ENCODE data around the gene NOMO2.
"Not testable (repeated sequence)": the region's sequence is repeated elsewhere in the genome, so short reads cannot be mapped to it uniquely, and the experiment has no call there.

The NOMO2 gene

DNA sequence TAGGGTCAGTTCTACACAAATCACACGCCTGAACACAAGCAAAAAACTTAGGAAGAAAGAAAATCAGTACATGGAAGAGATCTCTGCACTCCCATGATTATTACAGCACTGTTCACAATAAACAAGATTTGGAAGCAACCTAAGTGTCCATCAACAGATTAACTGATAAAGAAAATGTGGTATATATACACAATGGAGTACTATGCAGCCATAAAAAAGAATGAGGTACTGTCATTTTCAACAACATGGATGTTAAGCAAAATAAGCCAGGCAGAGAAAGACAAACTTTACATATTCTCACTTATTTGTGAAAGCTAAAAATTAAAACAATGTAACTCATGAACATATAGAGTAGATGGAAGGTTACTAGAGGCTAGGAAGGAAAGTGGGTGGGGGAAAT is 16.0 kb upstream of the NOMO2 start:
- not testable (repeated sequence) for DNase-seq (ENCODE audit: low read depth)

DNA sequence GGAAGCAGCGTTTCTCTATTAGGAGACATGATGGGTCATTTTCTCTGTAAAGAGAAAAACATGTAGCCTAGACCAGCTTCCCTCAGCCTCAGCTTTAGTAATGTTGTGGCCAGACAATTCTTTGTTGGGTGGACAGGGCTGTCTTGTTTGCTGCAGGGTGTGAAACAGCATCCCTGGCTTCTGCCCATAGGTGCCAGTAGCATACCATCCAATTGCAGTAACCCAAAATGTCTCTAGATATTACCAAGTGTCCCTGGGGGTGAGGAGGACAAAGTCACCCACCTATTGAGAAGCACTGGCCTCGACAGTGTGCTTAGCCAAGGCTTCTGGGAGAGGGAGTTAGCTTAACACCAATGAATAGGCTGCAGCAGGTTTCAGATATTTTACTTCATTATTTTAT is 14.0 kb upstream of the NOMO2 start:
- DNase-seq (ENCODE audit: low read depth) = not testable (repeated sequence)

DNA sequence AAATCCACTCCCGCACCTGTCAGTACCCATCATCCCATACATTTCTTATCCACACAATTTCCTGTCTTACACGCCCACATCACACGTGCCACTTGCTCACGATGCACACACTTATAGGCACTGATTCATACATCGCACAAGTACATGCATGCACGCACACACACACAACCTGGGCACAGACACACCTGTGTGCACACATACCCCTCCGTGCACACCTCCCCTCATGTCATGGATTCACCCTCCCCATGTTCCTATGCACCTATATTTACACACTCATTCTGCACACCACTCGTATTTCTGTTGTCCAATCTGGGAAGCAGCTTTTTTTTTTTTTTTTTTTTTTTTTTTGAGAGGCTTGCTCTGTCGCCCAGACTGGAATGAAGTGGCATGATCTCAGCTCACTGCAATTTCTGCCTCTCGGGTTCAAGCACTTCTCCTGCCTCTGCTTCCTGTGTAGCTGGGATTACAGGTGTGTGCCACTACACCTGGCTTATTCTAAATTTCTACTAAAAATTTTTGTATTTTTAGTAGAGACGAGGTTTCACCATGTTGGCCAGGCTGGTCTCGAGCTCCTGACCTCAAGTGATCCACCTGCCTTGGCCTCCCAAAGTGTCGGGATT is 13.5 kb upstream of the NOMO2 start:
- not testable (repeated sequence) for DNase-seq (ENCODE audit: low read depth)

DNA sequence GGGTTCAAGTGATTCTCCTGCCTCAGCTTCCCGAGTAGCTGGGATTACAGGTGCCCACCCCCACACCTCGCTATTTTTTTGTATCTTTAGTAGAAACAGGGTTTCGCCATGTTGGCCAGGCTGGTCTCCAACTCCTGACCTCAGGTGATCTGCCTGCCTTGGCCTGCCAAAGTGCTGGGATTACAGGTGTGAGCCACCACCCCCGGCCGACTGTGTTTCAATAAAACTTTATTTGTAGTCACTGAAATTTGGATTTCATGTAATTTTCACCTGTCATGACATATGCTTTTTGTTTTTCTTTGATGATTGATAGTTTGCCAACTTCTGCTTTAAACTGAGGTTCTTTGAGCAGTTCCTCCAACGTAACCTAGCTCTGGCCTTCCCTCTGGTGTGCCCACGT is 12.0 kb upstream of the NOMO2 start:
- not testable (repeated sequence) for DNase-seq (ENCODE audit: low read depth)

DNA sequence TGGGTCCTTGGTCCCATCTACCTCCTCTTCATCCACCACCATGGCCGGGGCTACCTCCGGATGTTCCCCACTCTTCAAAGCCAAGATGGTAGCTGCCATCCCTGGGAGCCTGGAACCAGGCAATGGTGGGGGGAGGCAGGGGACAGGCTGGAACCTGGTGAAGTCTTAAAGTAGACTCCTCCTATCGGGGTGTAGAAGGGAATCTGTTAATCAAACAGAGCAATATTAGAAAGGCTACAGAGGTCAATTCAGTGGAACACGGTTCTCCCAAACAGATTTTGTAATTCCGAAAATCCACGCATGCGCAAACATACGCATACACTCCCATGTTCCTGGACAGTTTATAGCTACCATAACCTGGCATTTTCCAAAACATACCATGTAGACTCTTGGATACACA is 11.1 kb upstream of the NOMO2 start:
- DNase-seq (ENCODE audit: low read depth) = not testable (repeated sequence)

DNA sequence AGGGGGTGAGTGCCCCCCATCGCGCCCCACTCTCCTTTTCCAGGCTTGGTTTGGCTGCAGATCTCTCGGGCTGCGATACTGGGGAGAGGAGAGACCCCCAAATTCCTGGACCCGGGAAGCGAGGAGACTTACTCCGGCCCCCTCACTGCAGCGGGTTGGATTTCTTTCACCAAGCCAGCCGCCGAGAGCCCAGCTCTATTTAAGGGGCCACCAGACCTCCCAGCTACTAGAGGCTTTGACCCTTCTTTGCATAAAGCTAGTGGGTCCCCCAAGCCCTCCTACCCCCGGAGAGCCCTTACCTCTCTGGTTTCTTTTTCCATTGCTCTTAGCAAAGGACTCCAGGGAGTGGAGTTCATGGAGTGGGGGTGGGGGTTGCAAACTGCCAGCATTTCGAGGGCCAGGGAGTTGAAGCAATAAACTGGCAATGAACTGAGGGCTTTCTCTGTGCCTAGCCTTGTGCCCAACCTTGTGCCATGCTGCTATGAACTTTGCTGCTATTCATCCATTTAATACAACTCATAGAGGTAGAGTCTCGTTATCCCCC is 9.5 kb upstream of the NOMO2 start:
- DNase-seq (ENCODE audit: low read depth) = not testable (repeated sequence)

DNA sequence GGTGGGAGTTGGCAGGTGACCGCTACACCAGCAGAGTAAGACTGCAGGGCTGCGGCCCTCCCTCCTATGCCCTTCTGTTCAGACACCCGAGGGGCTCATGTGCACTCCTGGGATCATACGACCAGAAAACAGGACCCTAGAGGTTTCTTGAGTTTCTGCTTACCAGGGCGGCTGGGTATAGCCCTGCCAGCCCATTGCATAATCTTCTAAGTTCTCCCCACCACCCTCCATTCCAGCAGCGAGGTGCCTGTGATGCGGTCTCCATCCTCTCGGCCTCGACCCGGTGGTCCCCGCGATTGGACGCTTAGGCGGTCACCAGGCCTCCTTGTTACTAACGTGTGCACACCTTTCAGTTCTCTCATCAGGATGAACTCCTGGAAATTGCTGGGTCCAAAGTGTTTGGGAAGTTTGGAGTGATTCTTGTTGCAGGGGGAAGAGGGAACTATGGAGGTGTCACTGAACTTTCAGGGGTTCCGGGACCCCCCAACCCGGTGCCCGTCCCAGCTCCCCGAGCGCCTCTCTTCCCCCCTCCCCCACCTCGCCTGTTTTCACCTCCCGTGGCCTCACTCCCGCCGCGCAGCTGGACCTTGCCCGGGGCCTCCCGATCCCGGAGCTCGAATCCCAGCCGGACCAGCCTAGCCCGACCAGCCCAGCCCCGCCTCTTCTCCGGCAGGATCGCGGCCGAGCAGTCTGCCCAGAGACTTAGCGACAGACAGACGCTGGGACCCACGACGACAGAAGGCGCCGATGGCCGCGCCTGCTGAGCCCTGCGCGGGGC is 8.8 kb upstream of the NOMO2 start:
- DNase-seq (ENCODE audit: low read depth) = not testable (repeated sequence)

DNA sequence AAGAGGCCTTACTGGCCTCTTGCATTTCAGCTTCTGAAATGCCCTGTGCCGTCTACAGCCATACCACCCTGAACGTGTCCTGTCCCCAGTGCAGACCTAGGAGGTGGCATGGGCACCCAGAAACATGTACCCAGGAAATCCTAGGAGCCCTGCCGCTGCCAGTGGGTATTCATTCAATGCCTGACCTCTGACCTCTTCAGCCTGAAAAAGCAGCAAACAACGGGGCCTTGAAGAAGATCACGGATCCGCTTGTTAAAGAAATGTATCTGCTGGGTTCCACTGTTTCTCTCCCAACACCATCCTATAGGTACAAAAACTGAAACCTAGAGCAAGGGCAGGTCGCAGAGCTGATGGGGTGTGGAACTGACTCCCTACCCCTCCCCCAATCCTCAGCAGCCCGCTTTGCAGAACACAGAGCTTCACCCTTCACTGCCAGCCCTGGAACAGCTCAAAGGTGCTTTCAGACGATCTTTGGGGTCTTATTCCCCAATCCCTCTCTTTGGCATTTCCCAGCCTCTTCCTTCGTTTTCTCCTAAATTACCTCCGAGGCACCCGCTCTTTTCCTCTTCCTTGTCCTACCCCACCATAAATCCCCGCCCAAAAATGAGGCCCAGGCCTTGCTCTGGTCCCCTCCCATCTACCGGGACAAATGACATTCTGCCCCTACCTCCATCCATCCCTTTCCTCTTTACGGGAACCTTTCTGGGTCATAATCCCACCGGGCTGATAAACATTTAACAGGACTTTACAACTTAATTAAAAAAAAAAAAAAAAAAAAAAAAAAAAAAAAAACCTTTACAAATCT is 1.3 kb downstream of the NOMO2 start:
- not testable (repeated sequence) for DNase-seq (ENCODE audit: low read depth)

DNA sequence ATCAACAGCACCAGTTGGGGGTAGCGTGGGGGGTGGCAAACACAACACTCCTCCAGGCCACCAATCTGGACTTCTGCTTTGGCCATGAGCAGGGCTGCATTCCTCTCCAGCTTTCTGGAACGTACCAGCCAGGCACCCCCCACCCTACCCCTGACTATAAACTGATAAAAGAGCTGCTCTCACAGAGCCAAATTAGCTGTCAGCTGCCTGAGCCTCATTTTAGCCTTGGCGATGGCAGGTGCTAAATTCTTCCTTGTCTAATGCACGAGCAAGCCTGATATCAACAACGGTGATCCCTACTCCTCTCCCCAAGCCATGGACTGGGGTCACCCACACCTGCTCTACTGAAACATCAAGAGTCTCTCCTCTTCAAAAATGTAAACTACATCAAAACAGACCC is 8.2 kb downstream of the NOMO2 start:
- not testable (repeated sequence) for DNase-seq (ENCODE audit: low read depth)

DNA sequence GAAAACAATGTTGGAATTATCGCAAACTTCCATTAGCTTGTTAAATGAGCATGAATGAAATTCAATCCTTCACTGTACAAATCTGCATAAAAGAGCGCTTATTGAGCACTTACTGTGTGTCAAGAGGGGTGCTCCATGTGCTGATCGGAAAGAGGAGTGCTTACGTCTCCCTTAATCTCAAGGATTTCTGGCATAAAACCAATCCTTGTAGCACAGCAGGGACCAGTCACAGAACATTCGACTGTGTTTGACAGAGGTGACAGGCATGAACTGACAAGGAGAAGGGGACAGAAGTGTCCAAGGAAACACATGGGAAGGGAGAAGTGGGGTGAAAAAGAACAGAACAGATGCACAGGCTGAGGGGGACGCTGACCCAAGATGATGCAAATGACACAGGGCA is 14.5 kb downstream of the NOMO2 start:
- DNase-seq (ENCODE audit: low read depth) = not testable (repeated sequence)

DNA sequence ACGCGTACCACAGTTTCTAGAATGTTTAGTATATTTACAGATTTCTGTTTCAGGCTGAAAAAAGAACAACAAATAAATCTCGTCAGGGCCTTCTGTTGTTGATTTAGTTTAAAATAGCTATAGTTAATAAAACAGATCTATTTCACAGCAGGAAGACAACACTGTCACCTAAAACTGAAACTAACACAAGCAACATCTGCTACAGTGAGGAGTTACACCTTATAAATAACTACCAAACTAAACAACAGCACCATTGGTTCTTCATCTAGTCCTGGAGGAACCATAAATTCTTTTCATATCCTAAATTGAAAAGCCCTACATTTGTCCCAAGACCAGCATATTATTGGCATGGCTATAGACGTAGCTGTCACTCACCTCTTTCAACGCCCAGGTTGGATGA is 15.0 kb downstream of the NOMO2 start:
- DNase-seq (ENCODE audit: low read depth) = not testable (repeated sequence)

DNA sequence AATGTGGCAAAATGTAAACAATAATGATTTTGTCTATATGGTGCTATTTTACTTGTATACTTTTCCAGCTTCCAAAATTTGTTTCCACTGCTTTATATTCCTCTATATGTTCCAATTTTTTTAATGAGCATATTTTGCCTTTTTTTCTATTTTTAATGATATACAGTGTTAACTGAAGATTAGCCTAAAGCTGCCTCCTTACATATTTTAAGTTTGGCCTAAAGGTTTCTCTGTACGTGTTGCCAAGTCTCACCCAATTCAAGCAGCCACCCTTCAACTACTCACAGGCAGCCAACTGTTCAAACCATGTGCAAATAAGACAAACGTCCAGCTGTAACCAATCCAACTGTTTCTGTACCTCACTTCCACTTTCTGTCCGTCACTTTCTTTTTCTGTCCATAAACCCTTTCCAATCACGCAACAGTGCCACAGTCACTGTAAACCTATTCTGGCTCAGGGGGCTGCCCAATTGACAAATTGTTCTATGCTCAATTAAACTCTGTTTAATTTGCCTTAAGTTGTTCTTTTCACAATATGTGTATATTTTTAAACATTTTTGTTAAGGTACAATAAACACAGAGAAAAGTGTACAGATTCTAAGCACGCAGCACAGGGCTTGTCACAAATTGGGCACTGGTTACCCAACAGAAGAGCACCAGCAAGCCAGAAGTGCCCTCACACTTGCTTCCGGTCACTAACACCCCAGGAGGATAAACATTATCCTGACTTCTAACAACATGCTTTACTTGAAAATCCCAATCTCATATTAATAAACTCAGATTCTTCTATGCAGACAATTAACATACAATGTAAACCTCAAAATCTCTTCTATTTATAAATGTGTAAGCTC is 17.4 kb downstream of the NOMO2 start:
- not testable (repeated sequence) for DNase-seq (ENCODE audit: low read depth)

DNA sequence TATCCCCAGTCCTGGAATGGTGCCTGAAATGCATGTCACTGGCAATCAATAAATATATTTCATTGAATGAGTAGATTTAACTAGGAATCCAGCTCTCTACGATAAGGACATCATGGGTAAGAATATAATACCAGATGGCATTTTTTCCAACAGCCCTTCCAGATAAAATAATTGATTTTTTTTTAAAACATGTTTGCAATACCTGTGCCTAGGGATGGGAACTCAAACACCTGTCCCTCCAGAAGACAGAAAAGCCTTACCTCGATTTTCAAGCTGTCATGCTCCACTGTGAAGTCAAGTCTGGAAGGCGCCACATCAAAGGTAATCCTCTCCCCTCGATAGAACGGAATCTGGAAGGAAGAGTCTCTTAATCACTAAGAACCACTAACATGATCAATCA is 20.0 kb downstream of the NOMO2 start:
- DNase-seq (ENCODE audit: low read depth) = not testable (repeated sequence)

DNA sequence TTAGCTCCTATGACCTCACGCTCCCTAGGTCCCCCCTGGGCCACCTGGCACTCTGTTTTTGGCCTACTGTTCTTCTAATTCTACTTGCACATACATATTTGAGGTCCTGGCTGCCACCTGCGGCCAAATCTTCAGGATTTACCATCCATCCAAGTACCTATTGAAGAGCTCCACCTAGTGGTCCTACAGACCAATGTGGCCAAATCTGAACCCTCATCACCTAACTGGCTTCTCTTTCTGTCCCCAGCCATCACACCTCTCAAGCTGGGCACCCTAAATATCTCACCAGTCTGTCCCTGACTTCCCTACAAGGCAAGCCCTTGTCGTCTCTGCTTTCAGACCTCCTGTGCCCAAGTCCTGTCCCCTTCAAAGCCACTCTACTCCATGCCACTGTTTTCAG is 24.9 kb downstream of the NOMO2 start:
- DNase-seq (ENCODE audit: low read depth) = not testable (repeated sequence)

DNA sequence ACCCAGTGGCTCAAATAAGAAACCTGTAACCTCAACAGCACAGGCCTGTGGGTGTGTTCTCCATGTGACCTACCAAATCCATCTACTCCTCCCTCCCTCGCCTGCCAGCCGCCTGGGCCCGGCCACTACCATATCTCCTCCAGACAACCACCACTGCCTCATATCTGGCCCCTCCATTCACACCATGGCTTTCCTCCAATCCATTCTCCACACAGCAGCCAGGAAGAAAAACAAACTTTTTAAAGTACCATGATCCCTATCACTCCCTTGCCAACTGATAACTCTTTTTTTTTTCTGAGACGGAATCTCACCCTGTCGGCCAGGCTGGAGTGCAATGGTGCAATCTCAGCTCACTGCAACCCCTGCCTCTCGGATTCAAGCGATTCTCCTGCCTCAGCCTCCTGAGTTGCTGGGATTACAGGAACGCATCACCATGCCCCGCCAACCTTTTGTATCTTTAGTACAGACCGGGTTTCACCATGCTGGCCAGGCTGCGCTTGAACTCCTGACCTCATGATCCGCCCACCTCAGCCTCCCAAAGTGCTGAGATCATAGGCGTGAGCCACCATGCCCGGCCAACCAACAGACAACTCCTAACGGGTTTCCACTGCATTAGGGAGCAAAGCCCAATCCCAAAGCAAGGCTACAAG is 26.3 kb downstream of the NOMO2 start:
- not testable (repeated sequence) for DNase-seq (ENCODE audit: low read depth)

DNA sequence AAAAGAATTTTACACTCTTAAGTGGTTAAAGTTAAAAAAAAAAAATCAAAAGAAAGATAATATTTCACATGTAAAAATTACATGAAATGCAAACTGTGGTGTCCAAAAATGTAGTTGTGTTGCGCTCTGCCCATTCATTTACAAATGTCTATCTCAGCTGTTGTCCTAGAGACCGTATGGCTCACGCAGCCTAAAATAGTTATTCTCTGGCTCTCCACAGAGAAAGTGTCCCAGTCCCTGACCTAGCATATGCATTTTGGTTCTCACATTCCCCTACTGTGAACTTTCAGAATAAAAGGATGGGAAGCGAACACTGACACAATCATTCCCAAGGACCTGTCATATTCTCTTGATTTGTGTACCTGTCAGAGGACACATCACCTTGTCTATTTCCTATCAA is 27.6 kb downstream of the NOMO2 start:
- DNase-seq (ENCODE audit: low read depth) = not testable (repeated sequence)

DNA sequence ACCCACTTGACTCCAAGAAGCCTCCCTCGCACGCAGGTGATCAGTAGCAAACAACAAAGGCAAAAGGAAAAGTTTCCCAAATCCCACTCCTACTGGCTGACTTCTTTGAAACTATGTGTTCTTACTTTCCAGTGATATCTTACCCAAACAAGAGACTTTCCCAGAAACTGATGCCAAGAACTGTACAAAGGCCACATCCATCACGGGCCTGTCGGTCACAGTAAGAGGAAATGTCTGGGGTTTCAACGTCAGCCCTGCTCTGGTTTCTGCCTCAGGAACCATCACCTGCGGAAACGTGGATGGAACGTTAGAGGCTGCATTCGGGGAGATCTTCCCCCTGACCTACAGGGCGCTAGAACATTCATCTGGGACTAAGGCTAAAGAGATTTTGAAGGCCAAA is 30.6 kb downstream of the NOMO2 start:
- DNase-seq (ENCODE audit: low read depth) = not testable (repeated sequence)

DNA sequence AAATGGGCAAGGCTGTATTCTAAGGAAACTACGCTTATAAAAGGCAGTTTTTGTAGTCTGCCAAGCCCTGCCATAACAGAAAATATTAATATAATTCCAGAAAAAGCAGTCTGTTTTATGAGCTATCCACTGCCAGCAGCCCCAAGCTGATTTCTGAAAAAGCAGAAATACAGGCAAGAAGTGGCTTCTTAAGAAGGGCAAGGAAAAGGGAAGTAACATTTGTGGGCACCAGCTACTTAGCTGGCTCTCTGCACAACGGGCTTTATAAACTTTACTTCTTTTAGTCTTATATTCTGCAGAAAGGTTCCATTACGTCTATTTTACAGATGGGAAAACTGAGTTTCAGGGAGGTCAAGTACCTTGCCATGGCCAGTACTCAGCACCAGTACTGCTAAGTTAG is 31.6 kb downstream of the NOMO2 start:
- DNase-seq (ENCODE audit: low read depth) = not testable (repeated sequence)

DNA sequence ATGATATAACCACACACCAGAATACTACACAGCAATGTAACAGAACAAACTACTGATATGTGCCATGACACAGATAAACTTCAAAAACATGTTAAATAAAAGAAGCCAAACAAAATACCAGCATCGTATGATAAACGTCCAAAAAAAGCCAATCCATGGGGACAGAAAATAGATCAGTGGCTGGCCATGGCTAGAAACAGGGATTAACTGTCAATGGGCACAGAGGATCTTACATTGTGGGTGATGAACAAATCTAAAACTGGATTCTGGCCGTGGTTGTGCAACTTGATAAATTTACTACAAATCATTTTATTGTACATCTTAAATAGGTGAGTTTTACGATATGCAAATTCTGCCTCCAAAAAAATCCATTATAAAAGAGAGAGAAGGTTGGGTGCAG is 35.4 kb downstream of the NOMO2 start:
- DNase-seq (ENCODE audit: low read depth) = not testable (repeated sequence)

DNA sequence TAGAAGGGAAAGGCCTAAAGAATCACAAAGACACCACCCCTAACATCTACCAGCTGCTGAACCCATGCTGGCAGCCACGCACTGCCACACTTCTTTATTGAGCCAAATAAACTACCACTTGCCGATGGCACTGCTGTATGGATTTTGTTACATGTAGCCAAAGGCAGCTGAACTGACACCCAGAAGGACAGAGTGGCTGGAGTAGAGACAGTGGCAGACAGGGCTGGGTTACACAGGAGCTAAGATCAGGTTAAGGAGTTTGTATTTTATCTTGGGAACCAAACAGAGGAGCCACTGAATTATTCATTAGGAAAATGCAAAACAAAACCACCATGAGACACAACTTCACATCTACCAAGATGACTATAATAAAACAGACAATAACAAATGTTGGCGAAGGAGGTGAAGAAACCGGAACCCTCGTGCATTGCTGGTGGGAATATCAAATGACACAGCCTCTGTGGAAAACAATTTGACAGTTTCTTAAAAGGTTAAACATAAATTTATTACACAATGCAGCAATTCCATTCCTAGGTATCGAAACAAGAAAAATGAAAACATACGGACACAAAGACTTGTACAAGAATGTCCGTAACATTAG is 35.9 kb downstream of the NOMO2 start:
- DNase-seq (ENCODE audit: low read depth) = not testable (repeated sequence)

DNA sequence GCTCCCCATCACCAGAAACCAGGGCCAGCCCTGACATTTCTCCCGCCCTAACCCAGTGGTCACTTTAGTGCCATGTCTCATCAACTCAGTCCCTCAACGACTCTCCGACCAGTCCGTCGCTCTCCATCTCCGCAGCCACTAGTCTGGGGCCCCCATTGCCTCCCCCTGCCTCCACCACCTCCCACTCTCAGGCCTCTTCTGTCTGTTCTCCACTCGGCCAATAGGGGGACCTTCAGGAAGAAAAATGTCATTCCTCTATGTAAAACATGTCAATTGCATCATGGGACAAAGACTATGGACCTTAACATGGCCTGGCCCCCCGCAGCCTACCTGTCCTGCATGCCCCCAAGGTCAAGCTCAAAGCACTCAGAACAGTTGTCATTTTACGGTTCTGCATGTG is 39.3 kb downstream of the NOMO2 start:
- not testable (repeated sequence) for DNase-seq (ENCODE audit: low read depth)
